Fibroblast of upper back skin (primary cell): ENCODE measurements around the gene NRG3.

ENCODE experiments used
- DNase-seq: peaks from one replicate; pipeline ENCODE4 v3.0.0-alpha.2; 2013

NRG3 gene

GRCh38 chr10:82234173-82234572, 359.2 kb downstream of the NRG3 start:
- DNase-seq: no peak

GRCh38 chr10:82236084-82236731, 361.2 kb downstream of the NRG3 start:
- DNase-seq: no peak

GRCh38 chr10:82238291-82238690, 363.3 kb downstream of the NRG3 start:
- no peak for DNase-seq

GRCh38 chr10:82240408-82240807, 365.4 kb downstream of the NRG3 start:
- DNase-seq: no peak

GRCh38 chr10:82242778-82243177, 367.8 kb downstream of the NRG3 start:
- no peak for DNase-seq

GRCh38 chr10:82245157-82245556, 370.2 kb downstream of the NRG3 start:
- DNase-seq: no peak

GRCh38 chr10:82245906-82246560, 371.0 kb downstream of the NRG3 start:
- DNase-seq: no peak

GRCh38 chr10:82249141-82249540, 374.1 kb downstream of the NRG3 start:
- no peak for DNase-seq

GRCh38 chr10:82251222-82251906, 376.4 kb downstream of the NRG3 start:
- DNase-seq: no peak

- DNase-seq: no peak
These were observed 377.1 kb downstream of the NRG3 start for GRCh38 chr10:82252081-82252480.

GRCh38 chr10:82254237-82254636, 379.2 kb downstream of the NRG3 start:
- DNase-seq: no peak

GRCh38 chr10:82256275-82256674, 381.3 kb downstream of the NRG3 start:
- no peak for DNase-seq

- DNase-seq: peak; percentile 73
These were observed 391.4 kb downstream of the NRG3 start for GRCh38 chr10:82266438-82266837.

GRCh38 chr10:82267014-82267413, 392.0 kb downstream of the NRG3 start:
- peak; percentile 36 for DNase-seq

GRCh38 chr10:82267465-82267864, 392.5 kb downstream of the NRG3 start:
- peak; percentile 16 for DNase-seq

- DNase-seq: no peak
These were observed 393.0 kb downstream of the NRG3 start for GRCh38 chr10:82267960-82268359.

GRCh38 chr10:82277591-82277990, 402.6 kb downstream of the NRG3 start:
- DNase-seq: peak; percentile 35

GRCh38 chr10:82278401-82279182, 403.6 kb downstream of the NRG3 start:
- no peak for DNase-seq

- DNase-seq: no peak
These were observed 407.9 kb downstream of the NRG3 start for GRCh38 chr10:82282782-82283456.

GRCh38 chr10:82284180-82284579, 409.2 kb downstream of the NRG3 start:
- DNase-seq: no peak

- DNase-seq: peak; percentile 32
These were observed 413.5 kb downstream of the NRG3 start for GRCh38 chr10:82288461-82288881.

GRCh38 chr10:82289945-82290344, 415.0 kb downstream of the NRG3 start:
- DNase-seq: no peak

- DNase-seq: no peak
These were observed 419.9 kb downstream of the NRG3 start for GRCh38 chr10:82294874-82295378.
